Liver (tissue), 9 donors: Measurements from ENCODE around the gene VAPA. TPM values are rescaled to one million over a fixed set of nuclear protein-coding genes. Genes with fewer than 3 reads are reported as not detected.

Experiments
- DNase-seq: peaks from one replicate; pipeline ENCODE4 v3.0.0-alpha.2; 2017; ENCODE audit warnings: low spot score
- H3K27ac ChIP-seq, 2 donors: one replicate each; pipeline ENCODE4 v1.7.0; 2013; ENCODE audit warnings: inconsistent platforms in 2 of 2, low read length in 2 of 2, control low read depth in 1 of 2, low read depth in 1 of 2, mild to moderate bottlenecking in 1 of 2
- H3K27me3 ChIP-seq, 4 donors: one replicate each; pipeline versions ENCODE4 v1.6.1 to v1.7.0; 2013; ENCODE audit warnings: low read length in 3 of 4, inconsistent platforms in 1 of 4, mild to moderate bottlenecking in 1 of 4, moderate library complexity in 1 of 4; ENCODE audit not compliant: control insufficient read depth in 4 of 4, insufficient read depth in 4 of 4
- H3K36me3 ChIP-seq, 4 donors: one replicate each; pipeline versions ENCODE4 v1.6.1 to v1.7.0; 2013; ENCODE audit warnings: low read length in 3 of 4, mild to moderate bottlenecking in 3 of 4, low read depth in 1 of 4, moderate library complexity in 1 of 4; ENCODE audit not compliant: control insufficient read depth in 4 of 4, insufficient read depth in 3 of 4
- H3K4me1 ChIP-seq, 4 donors: one replicate each; pipeline versions ENCODE4 v1.6.1 to v1.7.0; 2013; ENCODE audit warnings: low read length in 3 of 4, mild to moderate bottlenecking in 3 of 4, moderate library complexity in 1 of 4; ENCODE audit not compliant: control insufficient read depth in 4 of 4, insufficient read depth in 4 of 4
- H3K4me3 ChIP-seq, 3 donors: one replicate each; pipeline versions ENCODE4 v1.6.1 to v1.7.0; 2013; ENCODE audit warnings: low read length in 3 of 3, control low read depth in 1 of 3, low read depth in 1 of 3, mild to moderate bottlenecking in 1 of 3
- H3K9ac ChIP-seq, 2 donors: one replicate each; pipeline ENCODE4 v1.7.0; 2013; ENCODE audit warnings: low read length in 2 of 2, mild to moderate bottlenecking in 2 of 2, moderate library complexity in 2 of 2, control low read depth in 1 of 2, low read depth in 1 of 2
- H3K9me3 ChIP-seq, 4 donors: one replicate each; pipeline versions ENCODE4 v1.6.1 to v1.7.0; 2013; ENCODE audit warnings: low read length in 3 of 4; ENCODE audit not compliant: control insufficient read depth in 4 of 4
- CTCF ChIP-seq: fragments of 150-350 bp; IDR thresholded peaks from 2 replicates; pipeline ENCODE4 v1.5.1; 2017; ENCODE audit warnings: improper control_type of control experiment, low read depth, low read length; ENCODE audit not compliant: missing input control
- EGR1 ChIP-seq, 2 donors: IDR thresholded peaks; 2 replicates each; pipeline ENCODE4 v1.6.1; 2016 to 2018; ENCODE audit warnings: antibody characterized with exemption in 2 of 2, low read depth in 2 of 2
- FOXA2 ChIP-seq: IDR thresholded peaks from 2 replicates; pipeline ENCODE4 v1.6.1; 2016; ENCODE audit warnings: antibody characterized with exemption
- GABPA ChIP-seq, 2 donors: IDR thresholded peaks in 1 of 2; conservative IDR thresholded peaks in 1 of 2; 2 replicates each; pipeline ENCODE4 v1.6.1; 2016; ENCODE audit warnings: antibody characterized with exemption in 2 of 2, mild to moderate bottlenecking in 1 of 2, moderate library complexity in 1 of 2
- JUND ChIP-seq, 2 donors: IDR thresholded peaks; 2 replicates each; pipeline ENCODE4 v1.6.1; 2016; ENCODE audit warnings: antibody characterized with exemption in 2 of 2
- NR2F2 ChIP-seq: IDR thresholded peaks from 2 replicates; pipeline ENCODE4 v1.6.1; 2016; ENCODE audit warnings: antibody characterized with exemption
- REST ChIP-seq: IDR thresholded peaks from 2 replicates; pipeline ENCODE4 v1.6.1; 2016; ENCODE audit warnings: antibody characterized with exemption, mild to moderate bottlenecking
- TAF1 ChIP-seq: conservative IDR thresholded peaks from 2 replicates; pipeline ENCODE4 v1.6.1; 2016; ENCODE audit warnings: antibody characterized with exemption, mild to moderate bottlenecking
- WGBS: extraction: QIAGEN DNeasy Blood & Tissue Kit; methylation state at CpG from one replicate; pipeline ENCODE4 v1.1.7; 2013; 5-methylcytosine and 5-hydroxymethylcytosine counted together
- polyA plus RNA-seq, 2 donors: library from polyadenylated mRNA; stranded (reverse) in 1 of 2; unstranded in 1 of 2; fragments of 200-250 nt in 1 of 2; fragments of >200 nt in 1 of 2; fragmentation: Nextera tagmentation in 1 of 2; extraction: Ambion mirVana in 1 of 2; gene quantifications; one replicate each; pipeline versions ENCODE4 v1.2.1 to v1.2.3, GENCODE V29; 2013 to 2015
- total RNA-seq, 2 donors: library from RNA; depleted of rRNA; stranded (reverse); fragments of >200 nt; gene quantifications; one replicate each; pipeline ENCODE4 v1.2.3, GENCODE V29; 2014
- TF ChIP-seq, protein P1 (sequence below): IDR thresholded peaks from 2 replicates; pipeline ENCODE4 v1.6.1; 2016; ENCODE audit warnings: antibody characterized with exemption
- TF ChIP-seq, protein P2 (sequence below): IDR thresholded peaks from 2 replicates; pipeline ENCODE4 v1.6.1; 2016; ENCODE audit warnings: antibody characterized with exemption
- donor health status: healthy.
- donor health status: healthy.
- donor health status: healthy.
- donor health status: healthy.
- donor health status: healthy.

The VAPA gene
- total and polyA plus RNA-seq, 4 donors: 80.7 to 114 (median 91.0) TPM

DNA sequence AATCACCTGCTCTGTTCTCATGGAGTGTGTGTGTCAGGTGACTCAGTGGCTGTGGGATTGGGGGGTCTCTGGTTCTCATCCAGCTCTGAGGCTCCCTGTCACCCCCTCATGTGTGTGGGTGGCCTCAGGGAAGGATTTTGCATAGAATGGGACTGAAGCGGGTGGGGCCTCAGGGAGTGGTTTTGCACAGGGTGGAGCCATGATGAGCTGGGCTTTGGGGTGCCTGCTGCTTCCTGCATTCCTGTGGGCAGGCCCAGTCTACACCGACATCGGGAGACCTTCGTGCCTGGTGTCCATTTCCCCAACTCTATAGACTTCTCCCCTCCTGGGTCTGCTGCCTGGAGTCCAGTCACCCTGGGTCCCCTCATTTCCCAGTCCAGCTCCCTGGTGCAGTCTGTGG, 59.7 kb downstream of the VAPA start:
- 89% methylated on average over 4 of the region's 4 CpGs for WGBS

More for the DNA sequence above, 59.7 kb downstream of the VAPA start:
- H3K27me3 ChIP-seq: peaks cover 0 to 4% (median 0%) of the 10 kb centered on the region in 4 donors
- no peak for DNase-seq
- H3K9ac ChIP-seq: no peak overlapping the region
- no peaks in the 10 kb centered on the region for H3K4me1 ChIP-seq
- no peaks in the 10 kb centered on the region for H3K36me3 ChIP-seq
- no peak overlapping the region for H3K4me3 ChIP-seq
- H3K9me3 ChIP-seq: no peaks in the 10 kb centered on the region
- no peak for TF ChIP-seq JUND (IDR thresholded peaks at IDR 0.05)
- no peak for TF ChIP-seq EGR1 (IDR thresholded peaks at IDR 0.05; ENCODE audit: low read depth in 2 of 2)
- no peak for TF ChIP-seq CTCF
- TF ChIP-seq, protein P1, sequence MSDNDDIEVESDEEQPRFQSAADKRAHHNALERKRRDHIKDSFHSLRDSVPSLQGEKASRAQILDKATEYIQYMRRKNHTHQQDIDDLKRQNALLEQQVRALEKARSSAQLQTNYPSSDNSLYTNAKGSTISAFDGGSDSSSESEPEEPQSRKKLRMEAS: no peak
- no peak for TF ChIP-seq FOXA2
- TF ChIP-seq REST: no peak
- TF ChIP-seq, protein P2, sequence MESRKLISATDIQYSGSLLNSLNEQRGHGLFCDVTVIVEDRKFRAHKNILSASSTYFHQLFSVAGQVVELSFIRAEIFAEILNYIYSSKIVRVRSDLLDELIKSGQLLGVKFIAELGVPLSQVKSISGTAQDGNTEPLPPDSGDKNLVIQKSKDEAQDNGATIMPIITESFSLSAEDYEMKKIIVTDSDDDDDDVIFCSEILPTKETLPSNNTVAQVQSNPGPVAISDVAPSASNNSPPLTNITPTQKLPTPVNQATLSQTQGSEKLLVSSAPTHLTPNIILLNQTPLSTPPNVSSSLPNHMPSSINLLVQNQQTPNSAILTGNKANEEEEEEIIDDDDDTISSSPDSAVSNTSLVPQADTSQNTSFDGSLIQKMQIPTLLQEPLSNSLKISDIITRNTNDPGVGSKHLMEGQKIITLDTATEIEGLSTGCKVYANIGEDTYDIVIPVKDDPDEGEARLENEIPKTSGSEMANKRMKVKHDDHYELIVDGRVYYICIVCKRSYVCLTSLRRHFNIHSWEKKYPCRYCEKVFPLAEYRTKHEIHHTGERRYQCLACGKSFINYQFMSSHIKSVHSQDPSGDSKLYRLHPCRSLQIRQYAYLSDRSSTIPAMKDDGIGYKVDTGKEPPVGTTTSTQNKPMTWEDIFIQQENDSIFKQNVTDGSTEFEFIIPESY: no peak
- TF ChIP-seq NR2F2: no peak
- TF ChIP-seq GABPA (IDR thresholded peaks at IDR 0.05 in 1 of 2, conservative IDR thresholded peaks at IDR 0.05 in 1 of 2): no peak
- no peak for TF ChIP-seq TAF1
- no peak overlapping the region for H3K27ac ChIP-seq
